GM23338 (cell line): Measurements from ENCODE around the gene ABCA4.

Experiments used
- CTCF ChIP-seq, 2 experiments: fragments of 200-600 bp in 1 of 2; sonication (generic) in 1 of 2; conservative IDR thresholded peaks; 2 replicates each; pipeline versions ENCODE4 v1.5.1 to v1.6.1; 2016 to 2017; ENCODE audit warnings: antibody characterized with exemption in 2 of 2, low read depth in 2 of 2, mild to moderate bottlenecking in 2 of 2, moderate library complexity in 1 of 2
- POLR2AphosphoS5 ChIP-seq: IDR thresholded peaks from 2 replicates; pipeline ENCODE4 v1.6.1; 2016; ENCODE audit warnings: antibody characterized with exemption, low read depth

GRCh38 chr1:94056171-94056570 lies 64.8 kb downstream of the ABCA4 start:
- TF ChIP-seq CTCF (conservative IDR thresholded peaks at IDR 0.05; ENCODE audit: low read depth in 2 of 2), result no peak
- no peak for TF ChIP-seq POLR2AphosphoS5
